H1 (cell line): Measurements from ENCODE around the gene MARCHF3. TPM values are rescaled to one million over a fixed set of nuclear protein-coding genes. Genes with fewer than 3 reads are reported as not detected.

Experiments used
- BACH1 ChIP-seq: IDR thresholded peaks from 2 replicates; pipeline ENCODE4 v1.6.1; 2012; ENCODE audit warnings: low read length, improper control_type of control experiment
- CBX5 ChIP-seq: fragments of 300-800, 300-1000 bp; sonication (generic); IDR thresholded peaks from 2 replicates; pipeline ENCODE4 v1.7.1; 2016; ENCODE audit warnings: antibody characterized with exemption, low read length, low read depth
- CHD7 ChIP-seq: fragments of 300-600 bp; sonication (generic); IDR thresholded peaks from 2 replicates; pipeline ENCODE4 v1.7.1; 2012; ENCODE audit warnings: low read length, moderate library complexity, mild to moderate bottlenecking, inconsistent platforms; ENCODE audit not compliant: insufficient replicate concordance
- CREB1 ChIP-seq: IDR thresholded peaks from 2 replicates; pipeline ENCODE4 v1.6.1; 2012; ENCODE audit warnings: inconsistent platforms
- JUND ChIP-seq: IDR thresholded peaks from 2 replicates; pipeline ENCODE4 v1.6.1; 2011; ENCODE audit warnings: mild to moderate bottlenecking, improper control_type of control experiment, low read length
- KDM1A ChIP-seq: fragments of 200-600, 300-600 bp; sonication (generic); IDR thresholded peaks from 2 replicates; pipeline ENCODE4 v1.7.1; 2016; ENCODE audit warnings: mild to moderate bottlenecking, low read length, borderline replicate concordance
- SAP30 ChIP-seq: fragments of 300-600 bp; sonication (generic); IDR thresholded peaks from 2 replicates; pipeline ENCODE4 v1.7.1; 2012; ENCODE audit warnings: low read length, moderate library complexity, mild to moderate bottlenecking, inconsistent platforms; ENCODE audit not compliant: insufficient read depth, insufficient replicate concordance
- polyA plus RNA-seq, 7 experiments: library from polyadenylated mRNA; depleted of rRNA in 3 of 7; stranded (reverse) in 5 of 7; unstranded in 2 of 7; fragments of >200 nt in 5 of 7; fragments of 200-250 nt in 2 of 7; gene quantifications; 1 replicate in 5 of 7; 2 replicates in 1 of 7; 4 replicates in 1 of 7; pipeline versions ENCODE4 v1.2.1 to v1.2.3, GENCODE V29; 2011 to 2013; ENCODE audit warnings: missing spikeins in 2 of 7, mixed read lengths in 2 of 7
- total RNA-seq: library from RNA; stranded (reverse); fragmentation: NEBNext Ultra II Directional; extraction: Animal tissue kit (Norgen Biotek cat#: 25700); gene quantifications from 2 replicates; pipeline ENCODE4 v1.2.1, GENCODE V29; 2021

The MARCHF3 gene
- total and polyA plus RNA-seq, 2 of the 8 experiments (the other 6 are each of a cell fraction or from before 2014, with no cell fraction given) = 12.0 to 16.9 TPM

DNA sequence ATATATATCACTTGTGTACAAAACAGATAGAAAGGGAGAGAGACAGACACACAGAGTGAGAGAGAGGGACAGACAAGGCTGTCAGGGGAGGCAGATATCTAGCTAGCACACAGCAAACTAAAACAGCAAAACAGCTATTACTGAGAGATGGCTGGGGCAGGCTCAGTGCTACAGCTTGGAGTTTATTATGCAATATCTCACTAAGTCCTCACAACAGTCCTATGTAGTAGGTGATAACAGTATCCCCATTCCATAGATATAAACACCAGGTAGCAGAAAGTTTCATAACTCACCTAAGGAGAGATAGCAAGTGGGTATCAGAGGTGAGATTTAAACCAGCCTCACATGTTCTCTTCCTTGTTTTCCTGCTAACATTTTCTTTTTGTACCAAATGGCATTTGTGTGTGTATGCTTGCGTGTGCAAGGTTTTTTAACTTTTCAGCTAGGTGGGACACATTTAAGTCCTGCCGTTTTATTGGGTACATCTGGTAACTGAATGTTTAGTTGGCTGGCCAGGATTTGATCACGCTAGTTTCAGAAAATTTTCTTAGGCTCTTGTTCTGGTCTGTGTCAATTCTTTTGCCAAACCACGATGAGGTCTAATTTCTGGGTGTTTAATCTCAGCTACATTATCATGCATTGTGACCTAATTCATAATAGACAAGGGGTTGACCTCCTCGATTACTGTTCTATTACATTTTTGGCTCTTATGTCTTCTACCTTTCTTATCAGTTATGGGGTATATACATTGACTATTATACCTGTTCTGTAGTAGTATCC is 148.3 kb downstream of the MARCHF3 start (continued):
- TF ChIP-seq CHD7 = no peak
- no peak for TF ChIP-seq CBX5
- TF ChIP-seq SAP30 = no peak
- no peak for TF ChIP-seq KDM1A
- no peak for TF ChIP-seq CREB1
- TF ChIP-seq BACH1 = no peak
- TF ChIP-seq JUND = no peak
- TF ChIP-seq, all 59 proteins: peak for 0
